Measurements from ENCODE around the gene TCF3.

DNA sequence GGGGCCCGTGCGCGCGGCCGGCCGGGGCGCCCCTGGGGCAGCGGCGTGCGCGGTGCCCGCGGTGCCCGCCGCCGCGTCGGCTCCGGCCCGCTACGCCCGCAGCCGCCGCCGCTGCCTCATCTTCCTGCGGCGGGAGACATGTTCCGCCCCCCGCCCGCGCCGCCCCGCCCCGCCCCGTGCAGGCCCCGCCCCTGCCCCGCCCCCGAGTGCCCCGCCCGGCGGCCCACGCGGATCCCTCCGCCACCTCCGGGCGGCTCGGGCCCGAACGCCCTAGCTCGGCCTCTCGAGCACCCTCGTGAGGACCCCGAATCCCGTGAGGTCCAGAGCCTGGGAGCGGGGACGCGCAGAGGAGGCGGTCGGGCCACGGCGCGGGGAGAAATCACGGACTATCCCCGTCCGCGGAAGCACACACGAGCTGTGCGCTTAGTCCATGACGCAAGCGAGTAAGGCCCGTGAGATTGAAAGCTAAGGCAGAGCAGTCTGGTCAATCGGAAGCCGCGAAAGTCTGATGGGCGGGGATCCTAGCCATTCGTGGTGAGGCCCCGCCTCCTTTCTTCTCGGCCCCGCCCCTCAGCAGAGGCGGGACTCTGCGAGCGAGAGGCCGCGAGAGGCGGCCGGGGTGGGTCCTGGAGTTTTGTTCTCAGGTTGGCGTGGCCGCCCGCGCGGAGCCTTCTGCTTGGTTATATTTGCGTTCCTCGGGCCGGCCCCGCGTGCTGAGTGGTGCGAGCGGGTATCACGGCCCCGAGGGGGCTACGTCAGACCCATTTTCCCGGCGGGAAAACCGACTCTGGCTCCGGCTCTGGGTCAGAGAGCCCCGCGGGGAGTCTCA lies at the start of gene TCF3:
- TF ChIP-seq, protein P1, sequence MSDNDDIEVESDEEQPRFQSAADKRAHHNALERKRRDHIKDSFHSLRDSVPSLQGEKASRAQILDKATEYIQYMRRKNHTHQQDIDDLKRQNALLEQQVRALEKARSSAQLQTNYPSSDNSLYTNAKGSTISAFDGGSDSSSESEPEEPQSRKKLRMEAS (IDR thresholded peaks at IDR 0.05): peak; percentile 41
- TF ChIP-seq CTCF (IDR thresholded peaks at IDR 0.05; ENCODE audit: control extremely low read depth in 1 of 3, insufficient read depth in 1 of 3, low read depth in 1 of 3, low read length in 3 of 3) (no peak), NRF1 (IDR thresholded peaks at IDR 0.05; ENCODE audit: low read depth, low read length) (no peak), TAF1 (IDR thresholded peaks at IDR 0.05; ENCODE audit: low read depth, low read length) (peak; percentile 77), CHD1 (IDR thresholded peaks at IDR 0.05; ENCODE audit: low read depth, low read length) (no peak), EP300 (IDR thresholded peaks at IDR 0.05; ENCODE audit: borderline replicate concordance in 1 of 2, low read depth in 2 of 2, low read length in 2 of 2) (no peak), POLR2A (IDR thresholded peaks at IDR 0.05; ENCODE audit: control extremely low read depth in 1 of 2, low read depth in 2 of 2, low read length in 2 of 2) (peak in 1 of 2 experiments; percentile 52; a peak in 2 of 3 replicates), YY1 (IDR thresholded peaks at IDR 0.05; ENCODE audit: low read depth, low read length) (no peak), EZH2 (IDR thresholded peaks at IDR 0.05; ENCODE audit: low read depth, low read length, severe bottlenecking) (no peak)

All from H1 (cell line).